ENCODE results near the gene TSPAN9.

TSPAN9 gene

GRCh38 chr12:3103806-3104205, 26.6 kb downstream of the TSPAN9 start:
- DNase-seq, result no peak

- no peak for DNase-seq
Measured at GRCh38 chr12:3105690-3106479, 28.7 kb downstream of the TSPAN9 start.

DNA sequence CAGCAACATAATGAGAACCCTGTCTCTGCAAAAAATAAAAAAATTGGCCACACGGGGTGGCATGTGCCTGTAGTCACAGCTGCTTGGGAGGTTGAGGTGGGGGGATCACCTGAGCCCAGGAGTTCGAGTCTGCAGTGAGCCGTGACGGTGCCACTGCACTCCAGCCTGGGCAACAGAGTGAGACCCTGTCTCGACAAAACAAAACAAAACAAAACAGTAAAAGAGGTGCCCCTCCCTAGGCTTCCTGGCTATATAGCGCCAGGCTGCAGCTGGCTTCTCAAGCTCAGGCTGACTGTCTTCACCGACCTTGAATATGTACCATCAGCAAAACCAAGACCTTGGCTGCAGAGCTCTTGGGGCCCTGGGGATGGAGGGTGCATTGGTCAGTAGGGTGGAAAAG, 29.4 kb downstream of the TSPAN9 start:
- DNase-seq, result no peak

- no peak for DNase-seq
Measured at GRCh38 chr12:3107071-3107583, 29.9 kb downstream of the TSPAN9 start.

GRCh38 chr12:3107954-3108353, 30.8 kb downstream of the TSPAN9 start:
- DNase-seq, result no peak

DNA sequence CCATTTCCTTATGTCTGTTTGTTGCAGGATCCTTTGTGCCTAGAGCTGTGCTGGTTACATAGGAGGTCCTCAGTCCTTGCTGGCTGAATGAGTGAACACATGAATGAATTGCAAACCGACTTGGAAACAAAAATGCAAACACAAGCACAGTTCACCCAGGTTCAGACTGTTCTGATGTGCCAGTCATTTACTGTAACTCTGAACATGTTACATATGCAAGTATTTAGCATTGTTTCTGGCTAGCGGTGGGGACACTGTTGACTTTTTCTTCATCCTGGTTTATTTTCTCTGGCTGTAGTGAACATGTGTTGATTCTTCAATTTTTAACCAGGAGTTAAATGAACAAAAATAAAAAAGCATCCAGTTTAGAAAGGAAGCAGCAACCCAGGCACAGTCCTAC, 33.4 kb downstream of the TSPAN9 start:
- DNase-seq, result no peak

DNA sequence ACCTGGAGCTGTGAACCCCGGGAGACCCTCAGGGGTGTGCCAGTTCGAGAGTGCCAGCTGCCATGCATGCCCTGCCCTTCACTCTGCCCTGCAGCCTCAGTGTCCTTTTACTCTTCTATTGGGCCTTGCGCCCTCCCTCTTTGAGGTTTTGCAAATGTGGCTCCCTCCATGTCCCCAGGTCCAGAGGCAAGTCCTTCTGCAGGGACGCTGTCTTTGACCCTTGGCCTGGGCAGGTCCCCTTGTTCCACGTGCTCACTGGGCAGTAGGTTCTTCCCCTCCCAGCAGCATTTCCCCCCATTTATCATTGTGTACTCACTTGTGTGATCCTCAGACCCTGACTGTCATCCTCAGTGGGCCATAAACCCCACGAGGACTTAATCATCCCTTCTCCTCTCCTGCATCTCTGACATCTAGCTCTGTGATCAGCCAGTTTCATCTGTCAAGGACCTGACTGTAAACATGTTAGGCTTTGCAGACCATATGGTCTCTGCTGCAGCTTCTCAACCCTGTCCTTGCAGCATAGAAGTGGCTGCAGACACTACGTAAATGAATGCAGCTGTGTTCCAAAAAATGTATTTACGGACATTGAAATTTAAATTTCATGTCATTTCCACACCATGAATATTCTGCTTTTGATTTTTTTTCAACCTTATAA, 36.6 kb downstream of the TSPAN9 start:
- DNase-seq, result no peak

GRCh38 chr12:3114671-3115070, 37.5 kb downstream of the TSPAN9 start:
- no peak for DNase-seq

DNA sequence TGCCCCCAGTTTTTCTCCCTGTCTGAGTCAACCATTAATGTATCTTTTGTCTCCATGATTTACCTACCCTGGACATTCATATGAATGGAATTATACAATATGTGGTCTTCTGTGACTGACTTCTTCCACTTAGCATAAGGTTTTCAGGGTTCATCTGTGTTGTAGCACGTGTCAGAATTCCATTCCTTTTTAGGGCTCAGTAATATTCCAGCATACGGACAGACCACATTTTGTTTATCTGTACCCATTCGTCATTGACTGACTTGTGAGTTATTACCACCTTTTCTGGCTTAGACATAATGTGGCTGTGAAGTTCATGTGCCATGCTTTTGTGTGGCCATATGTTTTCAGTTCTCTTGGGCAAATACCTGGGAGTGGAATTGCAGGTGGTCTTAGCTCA, 37.9 kb downstream of the TSPAN9 start:
- no peak for DNase-seq

GRCh38 chr12:3116106-3116844, 39.1 kb downstream of the TSPAN9 start:
- DNase-seq, result no peak

DNA sequence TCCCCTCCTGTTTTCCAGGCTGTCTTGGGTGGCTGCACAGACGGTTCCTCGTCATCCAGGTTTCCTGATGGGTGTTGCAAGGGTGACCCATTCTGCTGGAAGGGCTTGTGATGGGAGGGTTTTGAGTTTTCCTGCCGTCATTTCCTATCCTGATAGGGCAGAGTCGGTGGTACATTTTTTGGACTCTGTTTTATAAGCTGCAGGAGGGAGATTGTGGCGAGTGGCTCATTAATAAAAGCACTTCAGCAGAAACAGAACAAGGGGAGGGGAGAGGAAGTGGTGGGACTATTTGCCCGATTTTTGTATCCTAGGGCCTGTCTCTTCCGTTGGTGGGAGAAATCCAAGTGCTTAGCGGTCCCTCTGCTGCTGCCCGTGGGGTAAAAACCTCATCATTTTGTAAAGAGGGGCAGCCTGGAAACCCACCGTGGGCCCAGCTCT, 40.0 kb downstream of the TSPAN9 start:
- DNase-seq, result no peak

- no peak for DNase-seq
Measured at GRCh38 chr12:3117591-3118015, 40.4 kb downstream of the TSPAN9 start.

DNA sequence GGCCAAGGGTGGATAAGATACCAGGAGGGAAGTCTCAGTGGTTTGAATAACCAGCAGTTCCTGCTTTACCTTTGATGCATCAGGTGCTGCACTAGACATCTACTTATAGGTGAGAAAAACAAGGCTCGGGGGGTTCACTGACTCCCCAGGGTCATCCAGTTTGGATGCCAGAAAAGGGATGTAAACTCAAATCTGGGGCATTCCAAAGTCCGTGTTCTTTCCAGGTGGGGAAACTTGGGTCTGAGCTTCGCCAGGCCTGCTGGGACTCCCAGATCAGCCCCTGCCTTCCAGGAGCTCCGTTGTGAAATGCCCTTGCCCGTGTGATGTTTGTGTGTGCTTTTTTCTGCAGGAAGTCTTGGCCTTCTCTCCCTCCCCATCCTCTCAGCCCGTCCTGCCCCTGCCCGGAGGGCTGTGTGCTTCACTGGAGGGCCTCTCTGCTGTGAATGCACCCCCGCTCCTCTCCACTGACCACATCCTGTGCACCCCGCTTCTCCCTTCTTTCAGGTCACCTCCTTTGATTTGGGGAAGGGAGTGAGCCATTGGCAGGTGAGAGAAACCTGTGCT, 42.1 kb downstream of the TSPAN9 start:
- DNase-seq, result no peak

DNA sequence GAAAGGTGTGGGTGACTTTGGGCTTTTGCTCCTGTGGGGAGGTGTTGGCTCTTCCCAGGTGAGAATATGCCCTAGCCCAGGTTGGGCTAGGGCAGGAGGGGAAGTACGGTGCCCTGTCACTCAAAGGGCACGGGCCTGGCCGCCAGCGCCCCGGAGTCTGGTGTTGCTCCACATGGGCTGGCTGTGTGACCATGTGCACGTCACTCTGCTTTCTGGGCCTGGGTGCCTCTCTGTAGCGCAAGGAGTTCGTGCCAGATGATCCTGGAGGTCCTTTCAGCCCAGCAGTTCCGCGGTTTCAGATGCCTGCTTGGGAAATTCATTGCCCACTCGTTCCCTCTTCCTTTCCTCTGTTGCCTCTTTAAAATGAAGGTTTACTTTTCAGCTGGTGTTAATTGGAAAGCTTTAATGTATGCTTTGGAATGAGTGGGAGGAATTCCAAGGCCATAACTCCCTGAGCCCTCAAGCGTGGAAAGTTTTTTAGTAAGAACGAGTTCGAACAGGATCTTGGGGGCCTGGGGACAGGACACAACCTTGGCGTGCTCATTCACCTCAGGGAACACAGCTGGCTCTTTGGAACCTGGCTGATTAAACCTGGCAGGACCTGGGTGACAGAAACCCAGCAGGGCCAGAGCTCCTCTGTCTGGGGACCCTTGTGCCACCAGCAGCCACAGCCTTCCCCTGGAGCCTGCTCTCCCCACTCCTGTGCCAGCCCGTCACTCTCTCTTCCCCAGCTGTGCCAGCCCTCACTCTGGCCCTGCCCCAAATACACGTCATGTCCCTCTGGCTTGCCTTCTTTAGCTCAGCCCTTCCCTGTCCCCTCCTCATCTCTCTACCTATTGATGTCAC, 42.8 kb downstream of the TSPAN9 start:
- no peak for DNase-seq

- no peak for DNase-seq
Measured at GRCh38 chr12:3120701-3121100, 43.5 kb downstream of the TSPAN9 start.

DNA sequence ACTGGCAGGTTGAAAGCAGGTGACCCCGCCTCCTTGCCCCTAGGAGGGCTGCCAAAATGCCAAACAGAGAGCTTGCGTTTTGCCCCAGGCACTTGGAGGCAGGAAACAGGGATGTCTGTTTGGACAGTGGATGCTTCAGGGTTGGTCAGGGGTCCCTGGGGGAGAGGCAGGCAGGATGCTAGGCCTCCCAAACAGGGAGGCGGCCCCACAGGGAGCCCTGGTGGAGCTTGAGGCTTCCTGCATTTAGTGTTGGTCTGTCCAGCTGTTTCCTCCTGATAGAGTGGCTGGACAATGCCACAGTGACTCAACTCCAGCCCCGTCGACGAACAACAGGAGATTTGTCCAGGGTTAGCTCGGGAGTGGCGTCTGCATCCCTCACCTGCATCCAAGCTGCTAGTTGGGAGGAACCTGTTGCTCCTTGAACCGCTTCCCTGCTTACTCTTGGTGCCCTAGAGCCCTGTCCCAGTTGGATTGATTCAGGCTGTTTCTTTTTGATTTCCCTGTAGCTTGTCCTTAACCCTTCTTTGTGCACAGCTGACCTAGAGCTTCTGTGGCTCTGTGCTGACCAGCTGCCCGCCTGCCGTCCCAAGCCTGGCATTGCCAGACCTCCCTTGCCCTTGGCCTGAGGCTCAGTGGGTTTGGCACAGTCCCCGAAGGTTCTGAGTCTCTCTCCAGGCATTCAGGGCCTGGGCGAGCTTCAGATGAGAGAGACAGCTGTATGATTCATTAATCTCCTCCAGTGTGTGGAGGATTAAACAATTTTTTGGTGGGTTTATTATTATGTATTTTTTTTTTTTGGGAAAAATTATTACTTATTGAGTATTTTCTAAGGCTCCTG, 45.9 kb downstream of the TSPAN9 start:
- DNase-seq, result no peak

DNA sequence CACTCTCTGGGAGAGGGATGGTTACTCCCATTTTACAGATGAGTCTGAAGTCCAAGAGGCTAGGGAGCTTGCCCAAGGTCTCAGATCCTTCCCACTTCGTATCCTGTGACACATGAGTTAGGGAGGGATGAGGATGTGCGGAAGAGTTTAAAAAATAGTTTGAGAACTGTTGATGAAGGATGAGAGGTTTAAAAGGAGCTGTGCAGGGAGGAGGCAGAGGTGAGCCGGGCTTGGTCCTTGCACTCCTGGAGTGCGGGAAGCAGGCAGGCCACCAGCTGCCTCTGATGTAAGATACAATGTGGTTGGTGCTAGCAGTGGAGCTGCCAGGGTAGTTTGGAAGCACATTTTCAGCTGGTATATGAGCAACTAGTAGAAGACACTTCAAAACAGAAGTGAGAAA, 46.5 kb downstream of the TSPAN9 start:
- no peak for DNase-seq

DNA sequence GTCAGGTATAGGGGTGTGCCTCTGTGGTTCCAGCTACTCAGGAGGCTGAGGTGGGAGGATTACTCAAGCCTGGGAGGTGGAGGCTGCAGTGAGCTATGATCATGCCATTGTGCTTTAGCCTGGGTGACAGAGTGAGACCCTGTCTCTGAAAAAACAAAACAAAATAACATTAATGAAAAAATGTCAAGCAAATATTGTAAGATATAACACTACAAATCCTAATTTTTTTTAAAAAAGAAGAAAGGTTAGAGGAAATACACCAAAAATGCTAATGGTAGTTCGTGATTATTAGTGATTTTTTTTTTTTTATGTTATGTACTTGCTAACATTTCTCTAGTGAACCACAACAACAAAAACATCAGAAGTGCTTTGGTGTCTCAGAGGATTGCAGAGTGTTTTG, 47.7 kb downstream of the TSPAN9 start:
- no peak for DNase-seq

DNA sequence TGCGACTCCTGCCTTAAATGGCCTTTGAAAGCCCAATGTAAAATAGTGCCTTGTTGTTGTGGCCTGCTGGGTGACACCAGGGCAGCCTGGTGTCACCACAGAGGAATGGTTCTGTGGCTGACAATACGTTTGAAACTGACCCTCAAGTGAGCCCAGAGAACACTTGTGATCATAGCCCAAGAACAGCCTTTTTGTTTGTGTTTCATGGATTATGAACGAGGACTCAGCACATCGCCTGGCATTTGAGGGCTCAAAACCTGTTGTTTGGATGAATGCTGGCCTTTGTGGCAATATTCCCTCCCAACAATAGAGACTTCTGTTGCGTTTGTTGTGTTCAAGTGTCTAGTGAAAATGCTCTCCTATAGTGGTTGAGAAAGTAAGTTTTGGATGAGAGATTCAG, 48.5 kb downstream of the TSPAN9 start:
- DNase-seq, result no peak

- no peak for DNase-seq
Measured at GRCh38 chr12:3127832-3128231, 50.7 kb downstream of the TSPAN9 start.
